ENCODE results near the gene SLC11A2.
A peak's percentile ranks its signal among the peaks of the same experiment; 100 is the strongest.

Gene SLC11A2

GRCh38 chr12:51001799-51002198, 24.4 kb downstream of the SLC11A2 start:
- Mint-ChIP-seq H3K36me3 (ENCODE audit: insufficient read depth) (peaks cover 43% of the 10 kb centered on the region), H3K27me3 (no peaks in the 10 kb centered on the region), H3K4me3 (no peak overlapping the region), H3K27ac (ENCODE audit: low read depth) (no peak overlapping the region), H3K4me1 (no peaks in the 10 kb centered on the region), H3K9me3 (no peaks in the 10 kb centered on the region)
- DNase-seq (ENCODE audit: low spot score in 2 of 2) (no peak), ATAC-seq (replicated peaks; ENCODE audit: extremely low read depth, poor library complexity, severe bottlenecking) (no peak)

DNA sequence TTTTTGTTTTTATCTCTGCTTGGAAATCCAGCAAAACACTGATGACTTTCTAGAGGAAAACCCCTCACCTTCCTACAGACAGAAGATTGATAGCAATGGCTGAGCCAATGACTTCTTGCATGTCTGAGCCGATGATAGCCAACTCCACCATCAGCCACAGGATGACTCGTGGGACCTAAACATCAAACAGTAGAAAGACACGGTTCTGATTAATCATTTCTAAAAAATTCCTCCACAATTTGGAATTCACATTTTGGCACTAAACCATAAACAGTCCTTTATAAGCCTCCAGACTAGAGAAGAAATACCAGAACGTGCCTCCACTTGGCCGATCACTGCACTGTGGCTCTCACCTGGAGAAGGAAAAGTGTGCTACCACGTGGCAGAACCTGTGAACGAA, 25.9 kb downstream of the SLC11A2 start:
- H3K27ac Mint-ChIP-seq (ENCODE audit: low read depth), result no peak overlapping the region
- no peaks in the 10 kb centered on the region for H3K9me3 Mint-ChIP-seq
- H3K4me3 Mint-ChIP-seq, result no peak overlapping the region
- ATAC-seq (replicated peaks; ENCODE audit: extremely low read depth, poor library complexity, severe bottlenecking), result no peak
- H3K4me1 Mint-ChIP-seq, result no peaks in the 10 kb centered on the region
- H3K27me3 Mint-ChIP-seq, result no peaks in the 10 kb centered on the region
- no peak for DNase-seq (ENCODE audit: low spot score in 2 of 2)
- peaks cover 44% of the 10 kb centered on the region for H3K36me3 Mint-ChIP-seq (ENCODE audit: insufficient read depth)

- peaks cover 46% of the 10 kb centered on the region for H3K36me3 Mint-ChIP-seq (ENCODE audit: insufficient read depth)
- no peaks in the 10 kb centered on the region for H3K4me1 Mint-ChIP-seq
- no peak overlapping the region for H3K27ac Mint-ChIP-seq (ENCODE audit: low read depth)
- no peak overlapping the region for H3K4me3 Mint-ChIP-seq
- DNase-seq (ENCODE audit: low spot score in 2 of 2) (no peak), ATAC-seq (replicated peaks; ENCODE audit: extremely low read depth, poor library complexity, severe bottlenecking) (no peak)
- no peaks in the 10 kb centered on the region for H3K27me3 Mint-ChIP-seq
- H3K9me3 Mint-ChIP-seq, result no peaks in the 10 kb centered on the region
These were observed 27.1 kb downstream of the SLC11A2 start for GRCh38 chr12:50999093-50999492.

DNA sequence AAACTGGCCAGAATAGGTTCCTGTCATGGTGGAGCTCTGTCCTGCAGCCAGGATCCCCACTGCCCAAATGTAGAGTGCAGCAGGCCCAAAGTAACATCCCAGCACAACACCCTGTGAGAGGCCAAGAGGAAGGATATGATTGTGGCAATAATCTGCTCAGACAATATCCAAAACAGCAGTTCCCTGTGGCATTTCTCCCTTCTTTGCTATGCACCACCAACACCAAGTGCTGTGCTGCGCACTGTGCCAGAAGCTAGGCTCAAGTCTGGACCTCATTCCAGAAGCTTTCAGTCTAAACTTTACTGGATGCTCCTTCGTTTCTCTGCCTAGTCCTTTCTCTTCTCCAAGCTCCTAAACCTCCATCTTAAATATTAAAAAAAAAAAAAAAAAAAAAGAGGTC, 33.4 kb downstream of the SLC11A2 start:
- H3K4me3 Mint-ChIP-seq, result no peak overlapping the region
- ATAC-seq (replicated peaks; ENCODE audit: extremely low read depth, poor library complexity, severe bottlenecking) (no peak), DNase-seq (ENCODE audit: low spot score in 2 of 2) (no peak)
- no peak overlapping the region for H3K27ac Mint-ChIP-seq (ENCODE audit: low read depth)
- peaks cover 57% of the 10 kb centered on the region for H3K36me3 Mint-ChIP-seq (ENCODE audit: insufficient read depth)
- H3K9me3 Mint-ChIP-seq, result no peaks in the 10 kb centered on the region
- H3K4me1 Mint-ChIP-seq, result no peaks in the 10 kb centered on the region
- H3K27me3 Mint-ChIP-seq, result no peaks in the 10 kb centered on the region

- H3K9me3 Mint-ChIP-seq, result no peaks in the 10 kb centered on the region
- no peaks in the 10 kb centered on the region for H3K27me3 Mint-ChIP-seq
- ATAC-seq (replicated peaks; ENCODE audit: extremely low read depth, poor library complexity, severe bottlenecking) (no peak), DNase-seq (ENCODE audit: low spot score in 2 of 2) (no peak)
- H3K36me3 Mint-ChIP-seq (ENCODE audit: insufficient read depth), result peaks cover 49% of the 10 kb centered on the region
- no peak overlapping the region for H3K4me3 Mint-ChIP-seq
- H3K4me1 Mint-ChIP-seq, result no peaks in the 10 kb centered on the region
- no peak overlapping the region for H3K27ac Mint-ChIP-seq (ENCODE audit: low read depth)
These were observed 34.9 kb downstream of the SLC11A2 start for GRCh38 chr12:50991291-50991690.

- Mint-ChIP-seq H3K9me3 (no peaks in the 10 kb centered on the region), H3K36me3 (ENCODE audit: insufficient read depth) (peaks cover 49% of the 10 kb centered on the region), H3K27ac (ENCODE audit: low read depth) (no peak overlapping the region), H3K4me1 (no peaks in the 10 kb centered on the region), H3K4me3 (no peak overlapping the region), H3K27me3 (no peaks in the 10 kb centered on the region)
- no peak for ATAC-seq (replicated peaks; ENCODE audit: extremely low read depth, poor library complexity, severe bottlenecking)
- DNase-seq (ENCODE audit: low spot score in 2 of 2), result no peak
These were observed 35.4 kb downstream of the SLC11A2 start for GRCh38 chr12:50990791-50991190.

- ATAC-seq (replicated peaks; ENCODE audit: extremely low read depth, poor library complexity, severe bottlenecking) (no peak), DNase-seq (ENCODE audit: low spot score in 2 of 2) (no peak)
- H3K36me3 Mint-ChIP-seq (ENCODE audit: insufficient read depth), result peaks cover 44% of the 10 kb centered on the region
- H3K4me1 Mint-ChIP-seq, result no peaks in the 10 kb centered on the region
- H3K27ac Mint-ChIP-seq (ENCODE audit: low read depth), result no peak overlapping the region
- H3K4me3 Mint-ChIP-seq, result no peak overlapping the region
- no peaks in the 10 kb centered on the region for H3K27me3 Mint-ChIP-seq
- H3K9me3 Mint-ChIP-seq, result no peaks in the 10 kb centered on the region
These were observed 35.9 kb downstream of the SLC11A2 start for GRCh38 chr12:50990147-50990727.

GRCh38 chr12:50988871-50989270, 37.3 kb downstream of the SLC11A2 start:
- Mint-ChIP-seq H3K36me3 (ENCODE audit: insufficient read depth) (peaks cover 35% of the 10 kb centered on the region), H3K4me3 (no peak overlapping the region), H3K9me3 (no peaks in the 10 kb centered on the region), H3K27ac (ENCODE audit: low read depth) (peak overlapping the region; percentile 58), H3K4me1 (no peaks in the 10 kb centered on the region), H3K27me3 (no peaks in the 10 kb centered on the region)
- DNase-seq (ENCODE audit: low spot score in 2 of 2) (no peak), ATAC-seq (replicated peaks; ENCODE audit: extremely low read depth, poor library complexity, severe bottlenecking) (no peak)

GRCh38 chr12:50988051-50988450, 38.1 kb downstream of the SLC11A2 start:
- H3K36me3 Mint-ChIP-seq (ENCODE audit: insufficient read depth), result peaks cover 29% of the 10 kb centered on the region
- no peak for DNase-seq (ENCODE audit: low spot score in 2 of 2)
- no peaks in the 10 kb centered on the region for H3K27me3 Mint-ChIP-seq
- ATAC-seq (replicated peaks; ENCODE audit: extremely low read depth, poor library complexity, severe bottlenecking), result no peak
- no peak overlapping the region for H3K4me3 Mint-ChIP-seq
- H3K4me1 Mint-ChIP-seq, result no peaks in the 10 kb centered on the region
- no peaks in the 10 kb centered on the region for H3K9me3 Mint-ChIP-seq
- no peak overlapping the region for H3K27ac Mint-ChIP-seq (ENCODE audit: low read depth)

DNA sequence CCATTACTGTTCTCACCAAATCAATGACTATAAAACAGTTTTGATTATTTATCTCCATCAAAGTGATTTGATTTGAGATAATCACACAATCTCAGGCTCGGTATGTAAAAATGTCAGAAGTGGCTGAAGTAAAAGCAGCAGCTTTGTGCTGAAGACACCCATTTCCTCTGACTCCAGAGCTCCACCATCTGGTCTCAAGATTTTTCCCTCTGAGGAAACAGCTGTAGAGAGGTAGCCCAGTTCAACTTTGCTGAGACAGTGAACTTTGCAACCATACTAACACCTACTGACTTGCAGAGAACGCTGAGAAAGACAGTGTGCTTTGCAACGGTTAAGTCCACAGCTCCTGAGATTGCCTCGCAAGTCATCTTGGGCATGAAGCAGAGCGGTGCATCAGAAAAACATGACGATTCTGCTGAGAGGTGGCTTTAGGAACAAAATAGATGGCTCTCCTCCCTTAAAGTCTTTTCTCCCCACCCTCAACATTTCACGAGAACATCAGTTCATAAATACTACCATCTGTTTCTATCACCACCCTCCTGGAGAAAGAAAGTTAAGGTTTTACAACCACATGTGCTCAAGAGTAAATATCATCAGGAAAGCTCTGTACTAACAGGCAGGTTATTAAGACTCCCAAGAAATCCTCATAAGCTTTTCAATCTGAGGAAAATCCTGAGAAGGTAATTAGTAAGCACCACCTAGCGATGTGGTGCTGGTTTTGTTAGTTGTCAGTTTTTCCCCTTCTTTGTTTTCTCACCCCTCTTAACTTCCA, 39.0 kb downstream of the SLC11A2 start:
- no peaks in the 10 kb centered on the region for H3K9me3 Mint-ChIP-seq
- ATAC-seq (replicated peaks; ENCODE audit: extremely low read depth, poor library complexity, severe bottlenecking) (no peak), DNase-seq (ENCODE audit: low spot score in 2 of 2) (no peak)
- no peak overlapping the region for H3K4me3 Mint-ChIP-seq
- no peak overlapping the region for H3K27ac Mint-ChIP-seq (ENCODE audit: low read depth)
- H3K36me3 Mint-ChIP-seq (ENCODE audit: insufficient read depth), result peaks cover 21% of the 10 kb centered on the region
- no peaks in the 10 kb centered on the region for H3K4me1 Mint-ChIP-seq
- H3K27me3 Mint-ChIP-seq, result no peaks in the 10 kb centered on the region

DNA sequence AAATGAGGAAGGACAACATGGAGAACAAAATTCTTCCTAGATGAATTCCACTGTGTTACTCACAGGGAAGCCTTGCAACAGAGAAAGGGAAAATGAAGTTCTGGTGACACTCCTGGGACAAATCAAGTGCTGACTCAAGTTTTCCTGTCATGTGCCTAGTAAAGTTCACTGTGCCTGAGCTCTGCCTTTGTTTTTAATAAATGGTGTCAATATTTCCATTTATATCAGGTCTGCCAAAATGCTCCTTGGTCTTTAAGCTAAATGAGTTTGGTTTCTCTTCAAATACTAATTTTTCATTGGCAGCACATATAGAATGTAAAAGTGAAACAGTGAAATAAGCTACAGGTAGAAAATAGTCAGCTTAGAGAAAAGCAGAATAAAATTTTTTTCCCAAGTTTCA, 40.9 kb downstream of the SLC11A2 start:
- Mint-ChIP-seq H3K27ac (ENCODE audit: low read depth) (no peak overlapping the region), H3K9me3 (no peaks in the 10 kb centered on the region), H3K36me3 (ENCODE audit: insufficient read depth) (peaks cover 14% of the 10 kb centered on the region), H3K4me3 (no peak overlapping the region), H3K27me3 (no peaks in the 10 kb centered on the region), H3K4me1 (no peaks in the 10 kb centered on the region)
- ATAC-seq (replicated peaks; ENCODE audit: extremely low read depth, poor library complexity, severe bottlenecking) (no peak), DNase-seq (ENCODE audit: low spot score in 2 of 2) (no peak)

- Mint-ChIP-seq H3K9me3 (no peaks in the 10 kb centered on the region), H3K4me1 (no peaks in the 10 kb centered on the region), H3K27me3 (no peaks in the 10 kb centered on the region), H3K4me3 (no peak overlapping the region), H3K36me3 (ENCODE audit: insufficient read depth) (peaks cover 16% of the 10 kb centered on the region), H3K27ac (ENCODE audit: low read depth) (no peak overlapping the region)
- no peak for ATAC-seq (replicated peaks; ENCODE audit: extremely low read depth, poor library complexity, severe bottlenecking)
- no peak for DNase-seq (ENCODE audit: low spot score in 2 of 2)
These were observed 41.4 kb downstream of the SLC11A2 start for GRCh38 chr12:50984586-50985298.

Measured in central memory CD8-positive, alpha-beta T cell (primary cell).